C4-2B (cell line): ENCODE results near the gene FTH1.
A peak's percentile ranks its signal among the peaks of the same experiment; 100 is the strongest.

ENCODE experiments used
- H3K27ac ChIP-seq: fragments of 450-650 bp; 2 replicates; pipeline ENCODE4 v1.5.1; 2017
- ZFX ChIP-seq: fragments of 450-650 bp; IDR thresholded peaks from 2 replicates; pipeline ENCODE4 v1.6.1; 2017
- TF ChIP-seq, protein P1 (sequence below): fragments of 450-650 bp; conservative IDR thresholded peaks from 2 replicates; pipeline ENCODE4 v1.5.1; 2017; ENCODE audit warnings: mild to moderate bottlenecking

FTH1 gene

DNA sequence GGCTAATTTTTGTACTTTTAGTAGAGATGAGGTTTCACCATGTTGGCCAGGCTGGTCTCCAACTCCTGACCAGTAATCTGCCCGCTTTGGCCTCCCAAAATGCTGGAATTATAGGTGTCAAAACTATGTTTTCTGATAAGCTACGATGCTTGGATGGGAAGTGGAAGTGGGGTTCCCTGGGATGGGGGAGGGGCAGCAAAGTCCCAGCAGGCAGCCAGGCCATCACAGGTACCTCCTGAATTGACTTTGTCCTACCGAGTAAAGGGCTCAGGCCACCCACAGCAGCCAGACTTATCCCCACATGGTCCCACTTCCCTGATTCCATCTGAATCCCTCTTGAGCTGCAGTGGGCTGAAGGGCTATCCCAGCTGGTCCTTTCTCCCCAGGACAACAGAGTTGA, 6.9 kb downstream of the FTH1 start:
- H3K27ac ChIP-seq, result peak overlapping the region; percentile 23; the same call in 1 of the 2 replicates
- TF ChIP-seq, protein P1, sequence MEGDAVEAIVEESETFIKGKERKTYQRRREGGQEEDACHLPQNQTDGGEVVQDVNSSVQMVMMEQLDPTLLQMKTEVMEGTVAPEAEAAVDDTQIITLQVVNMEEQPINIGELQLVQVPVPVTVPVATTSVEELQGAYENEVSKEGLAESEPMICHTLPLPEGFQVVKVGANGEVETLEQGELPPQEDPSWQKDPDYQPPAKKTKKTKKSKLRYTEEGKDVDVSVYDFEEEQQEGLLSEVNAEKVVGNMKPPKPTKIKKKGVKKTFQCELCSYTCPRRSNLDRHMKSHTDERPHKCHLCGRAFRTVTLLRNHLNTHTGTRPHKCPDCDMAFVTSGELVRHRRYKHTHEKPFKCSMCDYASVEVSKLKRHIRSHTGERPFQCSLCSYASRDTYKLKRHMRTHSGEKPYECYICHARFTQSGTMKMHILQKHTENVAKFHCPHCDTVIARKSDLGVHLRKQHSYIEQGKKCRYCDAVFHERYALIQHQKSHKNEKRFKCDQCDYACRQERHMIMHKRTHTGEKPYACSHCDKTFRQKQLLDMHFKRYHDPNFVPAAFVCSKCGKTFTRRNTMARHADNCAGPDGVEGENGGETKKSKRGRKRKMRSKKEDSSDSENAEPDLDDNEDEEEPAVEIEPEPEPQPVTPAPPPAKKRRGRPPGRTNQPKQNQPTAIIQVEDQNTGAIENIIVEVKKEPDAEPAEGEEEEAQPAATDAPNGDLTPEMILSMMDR, result no peak
- TF ChIP-seq ZFX, result no peak

DNA sequence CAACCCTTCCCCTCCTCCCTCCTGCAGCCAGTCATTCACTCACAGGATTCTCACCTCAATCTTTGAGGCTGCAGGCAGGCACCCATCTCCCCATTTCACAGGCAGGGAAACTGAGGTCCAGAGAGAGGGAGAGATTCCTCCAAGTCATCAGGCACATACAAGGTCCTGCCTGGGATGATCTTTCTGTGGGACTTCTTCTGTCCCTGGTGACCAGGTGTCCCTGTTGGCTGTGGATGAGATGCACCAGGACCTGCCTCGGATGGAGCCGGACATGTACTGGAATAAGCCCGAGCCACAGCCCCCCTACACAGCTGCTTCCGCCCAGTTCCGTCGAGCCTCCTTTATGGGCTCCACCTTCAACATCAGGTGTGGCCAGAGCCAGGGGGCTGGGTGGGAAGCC, 7.8 kb downstream of the FTH1 start:
- TF ChIP-seq ZFX, result no peak
- H3K27ac ChIP-seq, result no peak overlapping the region

DNA sequence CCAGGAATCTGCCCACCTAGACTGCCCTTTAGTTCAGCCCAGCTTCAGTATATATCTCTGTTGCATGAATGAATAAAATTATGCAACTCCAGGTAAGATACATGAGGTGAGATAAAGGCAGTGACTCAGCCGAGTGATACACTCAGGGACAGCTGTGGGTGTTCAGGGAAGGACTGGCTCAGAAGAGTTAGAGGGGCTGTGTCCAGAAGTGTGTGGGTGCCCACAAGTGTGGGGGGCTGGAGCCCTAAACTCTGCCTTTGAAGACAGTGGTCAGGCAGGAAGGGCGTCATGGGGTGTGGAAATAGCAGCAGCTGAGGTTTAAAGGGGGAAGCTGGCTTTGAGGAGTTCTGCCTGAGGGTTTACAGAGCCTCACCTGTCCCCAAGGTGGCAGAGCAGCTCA, 8.3 kb downstream of the FTH1 start:
- no peak overlapping the region for H3K27ac ChIP-seq
- no peak for TF ChIP-seq ZFX
- TF ChIP-seq, protein P1, result no peak

DNA sequence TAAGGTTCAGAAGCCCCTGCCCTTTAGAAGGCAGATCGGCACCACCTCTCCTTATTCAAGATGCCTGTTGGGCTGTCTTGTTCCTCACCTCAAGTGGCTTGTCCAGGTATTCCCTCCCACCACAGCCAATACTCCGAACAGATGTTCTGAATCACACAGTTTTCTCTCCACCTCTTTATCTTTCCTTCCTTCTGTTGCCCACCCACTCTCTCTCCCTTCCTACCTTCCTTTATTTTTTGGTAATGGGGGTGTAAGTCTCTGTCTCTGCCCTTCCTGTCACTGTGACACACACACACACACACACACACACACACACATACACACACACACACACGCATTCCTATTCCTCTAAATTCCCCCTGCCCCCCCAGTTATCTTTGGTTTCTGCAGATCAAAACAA, 8.8 kb downstream of the FTH1 start:
- no peak overlapping the region for H3K27ac ChIP-seq
- no peak for TF ChIP-seq ZFX
- TF ChIP-seq, protein P1, result no peak

DNA sequence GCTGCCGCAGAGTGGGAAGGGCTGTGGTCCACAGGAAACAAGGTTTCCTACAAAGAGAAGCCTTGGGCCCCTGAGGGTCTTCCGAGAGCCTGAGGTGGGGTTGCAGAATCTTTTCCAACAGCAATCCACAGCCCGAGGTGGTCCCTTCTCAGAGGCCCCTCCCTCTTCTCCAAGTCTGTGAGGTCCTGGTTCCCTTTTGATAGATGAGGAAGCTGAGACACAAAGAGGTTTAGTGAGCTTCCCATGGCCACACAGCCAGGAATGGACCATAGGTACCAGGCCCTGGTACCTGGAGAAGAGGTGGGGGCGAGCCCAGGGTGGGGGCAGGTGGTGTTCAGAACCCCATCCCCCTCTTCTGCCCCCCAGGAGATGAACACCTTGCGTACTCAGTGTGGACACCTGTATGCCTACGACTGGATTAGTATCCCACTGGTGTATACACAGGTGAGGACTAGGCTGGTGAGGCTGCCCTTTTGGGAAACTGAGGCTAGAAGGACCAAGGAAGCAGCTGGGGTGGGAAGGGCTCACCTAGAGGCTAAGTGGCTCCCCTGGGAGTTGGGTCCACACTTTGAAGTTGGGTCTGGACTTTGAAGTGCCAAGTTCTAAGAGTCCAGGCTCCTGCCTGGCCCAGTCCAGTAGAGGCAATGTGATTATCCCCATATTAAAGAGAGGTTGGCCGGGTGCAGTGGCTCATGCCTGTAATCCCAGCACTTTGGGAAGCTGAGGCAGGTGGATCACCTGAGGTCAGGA, 10.2 kb downstream of the FTH1 start:
- TF ChIP-seq, protein P1, result no peak
- TF ChIP-seq ZFX, result no peak
- H3K27ac ChIP-seq, result no peak overlapping the region

DNA sequence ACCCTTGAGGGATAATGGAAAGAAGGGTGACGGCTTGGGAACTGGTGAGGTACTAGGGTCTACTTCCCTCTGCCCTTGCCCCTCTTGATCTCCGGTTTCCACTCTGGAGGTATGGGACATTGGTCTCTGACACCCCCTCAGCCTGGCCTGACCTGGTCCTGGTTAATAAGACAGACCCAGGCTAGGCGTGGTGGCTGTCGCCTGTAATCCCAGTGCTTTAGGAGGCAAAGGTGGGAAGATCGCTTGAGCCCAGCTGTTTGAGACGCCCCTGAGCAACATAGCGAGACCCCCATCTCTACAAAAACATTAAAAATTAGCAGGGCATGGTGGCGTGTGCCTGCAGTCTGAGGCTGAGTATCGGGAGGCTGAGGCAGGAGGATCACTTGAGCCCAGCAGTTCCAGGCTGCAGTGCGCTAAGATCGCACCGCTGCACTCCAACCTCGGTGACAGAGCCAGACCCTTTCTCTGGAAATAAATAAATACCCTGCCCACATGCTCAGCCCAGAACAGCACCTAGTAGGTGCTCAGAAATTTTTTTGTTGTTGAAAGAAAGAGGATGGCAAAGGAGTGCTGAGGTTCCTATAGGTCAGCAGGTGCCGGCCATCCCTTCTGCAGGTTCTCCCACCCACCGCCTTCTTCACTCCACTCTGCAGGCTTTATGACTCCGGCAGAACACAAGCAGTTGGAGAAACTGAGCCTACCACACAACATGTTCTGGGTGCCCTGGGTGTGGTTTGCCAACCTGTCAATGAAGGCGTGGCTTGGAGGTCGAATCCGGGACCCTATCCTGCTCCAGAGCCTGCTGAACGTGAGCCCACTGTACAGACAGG, 11.0 kb downstream of the FTH1 start:
- TF ChIP-seq, protein P1, result no peak
- no peak for TF ChIP-seq ZFX
- no peak overlapping the region for H3K27ac ChIP-seq

DNA sequence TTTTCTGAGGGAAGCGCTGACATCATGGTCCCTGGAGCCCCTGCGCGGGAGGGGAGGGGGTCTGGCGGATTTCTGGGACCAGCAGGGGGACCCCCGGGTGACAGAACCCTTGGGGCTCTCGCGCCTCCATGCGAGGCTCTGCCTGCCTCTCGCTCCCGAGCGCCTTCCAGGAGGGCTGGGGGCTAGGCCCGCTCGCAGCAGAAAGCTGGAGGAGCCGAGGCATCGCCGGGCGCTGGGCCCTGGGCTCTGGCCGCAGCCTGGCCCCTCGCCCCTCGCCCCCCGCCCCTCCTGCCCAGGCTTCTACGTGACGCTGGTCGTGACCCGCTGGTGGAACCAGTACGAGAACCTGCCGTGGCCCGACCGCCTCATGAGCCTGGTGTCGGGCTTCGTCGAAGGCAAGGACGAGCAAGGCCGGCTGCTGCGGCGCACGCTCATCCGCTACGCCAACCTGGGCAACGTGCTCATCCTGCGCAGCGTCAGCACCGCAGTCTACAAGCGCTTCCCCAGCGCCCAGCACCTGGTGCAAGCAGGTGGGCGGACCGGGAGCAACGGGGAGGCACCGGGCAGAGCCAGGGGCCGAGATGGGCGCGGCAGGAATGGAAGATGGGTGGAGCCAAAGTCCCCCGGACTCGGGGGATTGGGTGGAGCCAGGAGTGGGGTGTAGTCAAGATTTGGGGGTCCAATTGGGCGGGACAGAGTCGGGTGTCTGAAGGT, 11.9 kb downstream of the FTH1 start:
- no peak overlapping the region for H3K27ac ChIP-seq
- TF ChIP-seq, protein P1, result no peak
- TF ChIP-seq ZFX, result no peak
